Measurements from ENCODE around the gene MPG.

- TF ChIP-seq TAF1 (IDR thresholded peaks at IDR 0.05; ENCODE audit: borderline replicate concordance, insufficient read depth, low read length) (no peak), POLR2AphosphoS5 (IDR thresholded peaks at IDR 0.05; ENCODE audit: low read depth, low read length) (no peak), REST (IDR thresholded peaks at IDR 0.05; ENCODE audit: insufficient read depth in 1 of 2, low read depth in 2 of 2, low read length in 2 of 2) (no peak), SIN3A (IDR thresholded peaks at IDR 0.05; ENCODE audit: borderline replicate concordance, insufficient read depth, low read length) (no peak), FOXP2 (optimal IDR thresholded peaks at IDR 0.05; ENCODE audit: borderline replicate concordance, extremely low read depth, extremely low read length, insufficient read depth) (no peak)
Measured at GRCh38 chr16:43294-43693, 34.7 kb upstream of the MPG start.

Measured in PFSK-1 (cell line).